Hepatocyte (in vitro differentiated cells): ENCODE results near the gene UBE2L3. TPM values are rescaled to one million over a fixed set of nuclear protein-coding genes. Genes with fewer than 3 reads are reported as not detected.
A peak's percentile ranks its signal among the peaks of the same experiment; 100 is the strongest.
"Not testable (repeated sequence)": the region's sequence is repeated elsewhere in the genome, so short reads cannot be mapped to it uniquely, and the experiment has no call there.

Experiments used
- DNase-seq: peaks from one replicate; pipeline ENCODE4 v3.0.0-alpha.2; 2016; ENCODE audit warnings: low spot score
- H2AFZ ChIP-seq: fragments of 200-600 bp; sonication (generic); 2 replicates; pipeline ENCODE4 v1.6.0; 2016; ENCODE audit warnings: antibody characterized with exemption, mild to moderate bottlenecking
- H3K27ac ChIP-seq: fragments of 200-600 bp; sonication (generic); 2 replicates; pipeline ENCODE4 v1.5.1; 2016; ENCODE audit warnings: mild to moderate bottlenecking
- H3K27me3 ChIP-seq: fragments of 200-600 bp; sonication (generic); 2 replicates; pipeline ENCODE4 v1.6.1; 2016
- H3K36me3 ChIP-seq: fragments of 200-600 bp; sonication (generic); replicated peaks from 2 replicates; pipeline ENCODE4 v1.5.1; 2016; ENCODE audit warnings: low read depth; ENCODE audit not compliant: insufficient read depth
- H3K4me1 ChIP-seq: fragments of 200-600 bp; sonication (generic); 2 replicates; pipeline ENCODE4 v1.5.1; 2016; ENCODE audit warnings: mild to moderate bottlenecking, moderate library complexity; ENCODE audit not compliant: insufficient read depth
- H3K4me2 ChIP-seq: fragments of 200-600 bp; sonication (generic); 2 replicates; pipeline ENCODE4 v1.6.0; 2016
- H3K4me3 ChIP-seq: fragments of 200-600 bp; sonication (generic); 2 replicates; pipeline ENCODE4 v1.5.1; 2016; ENCODE audit warnings: mild to moderate bottlenecking
- H3K79me2 ChIP-seq: fragments of 200-600 bp; sonication (generic); 2 replicates; pipeline ENCODE4 v1.6.0; 2017; ENCODE audit warnings: mild to moderate bottlenecking
- H3K9me2 ChIP-seq: fragments of 200-600 bp; sonication (generic); replicated peaks from 2 replicates; pipeline ENCODE4 v1.6.0; 2017; ENCODE audit warnings: mild to moderate bottlenecking; ENCODE audit not compliant: insufficient read depth
- H3K9me3 ChIP-seq: fragments of 200-600 bp; sonication (generic); 2 replicates; pipeline ENCODE4 v1.5.1; 2016; ENCODE audit warnings: low read depth, mild to moderate bottlenecking
- H4K20me1 ChIP-seq: fragments of 200-600 bp; sonication (generic); 2 replicates; pipeline ENCODE4 v1.6.0; 2016; ENCODE audit warnings: mild to moderate bottlenecking; ENCODE audit not compliant: insufficient read depth, poor library complexity, severe bottlenecking
- EZH2 ChIP-seq: fragments of 200-600 bp; sonication (generic); IDR thresholded peaks from 2 replicates; pipeline ENCODE4 v1.6.1; 2016; ENCODE audit warnings: antibody characterized with exemption, mild to moderate bottlenecking, borderline replicate concordance
- EZH2phosphoT487 ChIP-seq: fragments of 200-600 bp; sonication (generic); IDR thresholded peaks from one replicate; pipeline ENCODE4 v1.6.1; 2018; ENCODE audit warnings: antibody characterized with exemption, mild to moderate bottlenecking, low read depth, moderate library complexity; ENCODE audit not compliant: unreplicated experiment, severe bottlenecking
- WGBS: methylation state at CpG from one replicate; pipeline ENCODE4 v1.1.6; 2016; ENCODE audit warnings: low lambda C conversion rate; ENCODE audit errors: missing lambda C conversion rate; 5-methylcytosine and 5-hydroxymethylcytosine counted together
- polyA plus RNA-seq: library from polyadenylated mRNA; unstranded; fragments of >200 nt; fragmentation: Nextera tagmentation; extraction: Ambion mirVana; gene quantifications from 2 replicates; pipeline ENCODE4 v1.2.1, GENCODE V29; 2016
- total RNA-seq: library from RNA; depleted of rRNA; stranded (reverse); fragments of >200 nt; gene quantifications from 2 replicates; pipeline ENCODE4 v1.2.3, GENCODE V29; 2014
- TF ChIP-seq, protein P1 (sequence below): fragments of 200-600 bp; sonication (generic); IDR thresholded peaks from 2 replicates; pipeline ENCODE4 v1.5.1; 2016; ENCODE audit warnings: antibody characterized with exemption, mild to moderate bottlenecking; ENCODE audit not compliant: poor library complexity

The UBE2L3 gene
- total and polyA plus RNA-seq, 2 experiments from 2014 or later = 49.3 to 91.0 TPM

GRCh38 chr22:21636629-21637218 lies 69.2 kb downstream of the UBE2L3 start:
- no peaks in the 10 kb centered on the region for H4K20me1 ChIP-seq
- no peaks in the 10 kb centered on the region for H3K27me3 ChIP-seq
- no peak overlapping the region for H3K4me2 ChIP-seq
- H3K4me3 ChIP-seq = no peak overlapping the region
- H2AFZ ChIP-seq = no peak overlapping the region
- TF ChIP-seq EZH2phosphoT487 (no peak), EZH2 (no peak)
- TF ChIP-seq, protein P1, sequence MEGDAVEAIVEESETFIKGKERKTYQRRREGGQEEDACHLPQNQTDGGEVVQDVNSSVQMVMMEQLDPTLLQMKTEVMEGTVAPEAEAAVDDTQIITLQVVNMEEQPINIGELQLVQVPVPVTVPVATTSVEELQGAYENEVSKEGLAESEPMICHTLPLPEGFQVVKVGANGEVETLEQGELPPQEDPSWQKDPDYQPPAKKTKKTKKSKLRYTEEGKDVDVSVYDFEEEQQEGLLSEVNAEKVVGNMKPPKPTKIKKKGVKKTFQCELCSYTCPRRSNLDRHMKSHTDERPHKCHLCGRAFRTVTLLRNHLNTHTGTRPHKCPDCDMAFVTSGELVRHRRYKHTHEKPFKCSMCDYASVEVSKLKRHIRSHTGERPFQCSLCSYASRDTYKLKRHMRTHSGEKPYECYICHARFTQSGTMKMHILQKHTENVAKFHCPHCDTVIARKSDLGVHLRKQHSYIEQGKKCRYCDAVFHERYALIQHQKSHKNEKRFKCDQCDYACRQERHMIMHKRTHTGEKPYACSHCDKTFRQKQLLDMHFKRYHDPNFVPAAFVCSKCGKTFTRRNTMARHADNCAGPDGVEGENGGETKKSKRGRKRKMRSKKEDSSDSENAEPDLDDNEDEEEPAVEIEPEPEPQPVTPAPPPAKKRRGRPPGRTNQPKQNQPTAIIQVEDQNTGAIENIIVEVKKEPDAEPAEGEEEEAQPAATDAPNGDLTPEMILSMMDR = no peak
- H3K36me3 ChIP-seq = no peaks in the 10 kb centered on the region
- H3K27ac ChIP-seq = no peak overlapping the region
- H3K9me3 ChIP-seq = no peaks in the 10 kb centered on the region
- no peaks in the 10 kb centered on the region for H3K79me2 ChIP-seq
- H3K4me1 ChIP-seq = peaks cover 5% of the 10 kb centered on the region
- H3K9me2 ChIP-seq = no peaks in the 10 kb centered on the region
- 92% methylated on average over 17 of the region's 17 CpGs for WGBS
- DNase-seq = no peak

DNA sequence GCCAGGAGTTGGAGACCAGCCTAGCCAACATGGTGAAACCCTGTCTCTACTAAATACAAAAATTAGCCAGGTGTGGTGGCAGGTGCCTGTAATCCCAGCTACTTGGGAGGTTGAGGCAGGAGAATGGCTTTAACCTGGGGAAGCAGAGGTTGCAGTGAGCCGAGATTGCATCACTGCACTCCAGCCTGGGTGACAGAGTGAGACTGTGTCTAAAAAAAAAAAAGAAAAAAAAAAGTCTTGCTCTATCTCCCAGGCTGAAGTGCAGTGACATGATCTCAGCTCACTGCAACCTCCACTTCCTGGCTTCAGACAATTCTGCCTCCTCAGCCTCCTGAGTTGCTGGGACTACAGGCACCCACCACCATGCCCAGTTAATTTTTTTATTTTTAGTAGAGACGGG lies 69.9 kb downstream of the UBE2L3 start:
- not testable (repeated sequence) for H3K4me1 ChIP-seq, H3K36me3 ChIP-seq, H3K79me2 ChIP-seq, H3K27ac ChIP-seq, H3K4me2 ChIP-seq, H3K9me2 ChIP-seq, H3K9me3 ChIP-seq, H3K4me3 ChIP-seq, H4K20me1 ChIP-seq, DNase-seq, H3K27me3 ChIP-seq, H2AFZ ChIP-seq
- 87% methylated on average over 2 of the region's 2 CpGs for WGBS

GRCh38 chr22:21639359-21639758 lies 71.8 kb downstream of the UBE2L3 start:
- H3K9me3 ChIP-seq = no peaks in the 10 kb centered on the region
- WGBS = 79% methylated on average over 4 of the region's 4 CpGs

DNA sequence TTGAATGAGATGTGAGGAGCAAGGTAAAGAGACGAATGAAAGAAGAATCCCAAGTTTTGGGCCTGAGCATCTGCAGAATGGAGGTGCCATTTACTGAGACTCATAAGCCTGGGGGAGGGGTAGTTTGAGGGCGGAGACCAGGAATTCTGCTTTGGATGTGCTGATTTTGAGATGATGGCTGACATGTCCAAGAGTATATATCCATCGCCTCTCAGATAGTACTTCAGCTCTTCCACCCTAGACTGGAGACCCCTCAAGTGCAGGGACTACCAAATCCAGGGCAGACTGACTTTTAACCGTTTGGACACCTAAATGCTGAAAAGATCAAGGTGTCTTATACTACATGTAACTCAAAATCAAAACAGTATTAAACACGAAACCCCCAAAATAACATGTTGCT lies 73.3 kb downstream of the UBE2L3 start:
- WGBS = 95% methylated on average over 5 of the region's 5 CpGs
- H4K20me1 ChIP-seq = no peaks in the 10 kb centered on the region
- peaks cover 5% of the 10 kb centered on the region for H3K4me1 ChIP-seq
- no peaks in the 10 kb centered on the region for H3K9me2 ChIP-seq
- H3K4me2 ChIP-seq = peak overlapping the region; percentile 93
- H3K27me3 ChIP-seq = no peaks in the 10 kb centered on the region
- H2AFZ ChIP-seq = no peak overlapping the region
- H3K36me3 ChIP-seq = no peaks in the 10 kb centered on the region
- H3K79me2 ChIP-seq = no peaks in the 10 kb centered on the region
- TF ChIP-seq EZH2 (no peak), EZH2phosphoT487 (no peak)
- TF ChIP-seq, protein P1 = no peak
- H3K4me3 ChIP-seq = no peak overlapping the region
- no peak overlapping the region for H3K27ac ChIP-seq
- DNase-seq = no peak
- no peaks in the 10 kb centered on the region for H3K9me3 ChIP-seq

More at GRCh38 chr22:21639359-21639758, 71.8 kb downstream of the UBE2L3 start:
- no peaks in the 10 kb centered on the region for H3K36me3 ChIP-seq
- H3K4me3 ChIP-seq = no peak overlapping the region
- no peaks in the 10 kb centered on the region for H3K9me2 ChIP-seq
- no peak overlapping the region for H2AFZ ChIP-seq
- H4K20me1 ChIP-seq = no peaks in the 10 kb centered on the region
- no peak overlapping the region for H3K4me2 ChIP-seq
- TF ChIP-seq EZH2phosphoT487 (no peak), EZH2 (no peak)
- TF ChIP-seq, protein P1 = no peak
- no peaks in the 10 kb centered on the region for H3K79me2 ChIP-seq
- DNase-seq = no peak
- H3K4me1 ChIP-seq = peaks cover 5% of the 10 kb centered on the region
- H3K27me3 ChIP-seq = no peaks in the 10 kb centered on the region
- H3K27ac ChIP-seq = no peak overlapping the region
